SU-DHL-6 (cell line): Measurements from ENCODE around the gene NUP37.

ENCODE experiments used
- H2AFZ ChIP-seq: fragments of 200-600 bp; sonication (generic); 2 replicates; pipeline ENCODE4 v1.6.1; 2014; ENCODE audit warnings: low read depth, mild to moderate bottlenecking, moderate library complexity, mixed read lengths, antibody characterized with exemption, low read length; ENCODE audit not compliant: severe bottlenecking
- H3F3A ChIP-seq: fragments of 200-600 bp; shearing (Covaris generic); 2 replicates; pipeline ENCODE4 v1.6.0; 2016; ENCODE audit warnings: antibody characterized with exemption, mild to moderate bottlenecking; ENCODE audit not compliant: insufficient read depth
- H3K27ac ChIP-seq: fragments of 200-600 bp; sonication (generic); 2 replicates; pipeline ENCODE4 v1.5.1; 2016; ENCODE audit warnings: low read depth, mild to moderate bottlenecking, low read length, moderate library complexity, mixed read lengths
- H3K27me3 ChIP-seq: fragments of 200-600 bp; sonication (generic), shearing (Covaris generic); 2 replicates; pipeline ENCODE4 v1.6.0; 2014; ENCODE audit warnings: mild to moderate bottlenecking, low read length
- H3K36me3 ChIP-seq: fragments of 200-600 bp; sonication (generic); 2 replicates; pipeline ENCODE4 v1.6.1; 2014; ENCODE audit warnings: mild to moderate bottlenecking, low read length, mixed read lengths
- H3K4me2 ChIP-seq: fragments of 300-600, 200-600 bp; shearing (Covaris generic), sonication (generic); 2 replicates; pipeline ENCODE4 v1.6.0; 2014; ENCODE audit warnings: low read length, low read depth, mild to moderate bottlenecking; ENCODE audit not compliant: poor library complexity, severe bottlenecking
- H3K4me3 ChIP-seq: fragments of 200-600 bp; sonication (generic); 2 replicates; pipeline ENCODE4 v1.5.1; 2014; ENCODE audit warnings: antibody characterized with exemption, low read length, mild to moderate bottlenecking, mixed read lengths; ENCODE audit not compliant: insufficient read depth, poor library complexity, severe bottlenecking
- H3K79me2 ChIP-seq: fragments of 200-600 bp; sonication (generic); 2 replicates; pipeline ENCODE4 v1.6.1; 2014; ENCODE audit warnings: mild to moderate bottlenecking, low read length, moderate library complexity; ENCODE audit not compliant: insufficient read depth
- H3K9ac ChIP-seq: fragments of 200-600 bp; sonication (generic); 2 replicates; pipeline ENCODE4 v1.7.0; 2014; ENCODE audit warnings: mild to moderate bottlenecking, low read length
- H3K9me2 ChIP-seq: fragments of 200-600 bp; sonication (generic); replicated peaks from 2 replicates; pipeline ENCODE4 v1.6.1; 2014; ENCODE audit warnings: low read length; ENCODE audit not compliant: insufficient read depth
- H3K9me3 ChIP-seq: fragments of 200-600 bp; sonication (generic); 2 replicates; pipeline ENCODE4 v1.6.1; 2014; ENCODE audit warnings: low read length, mixed read lengths; ENCODE audit not compliant: insufficient read depth
- H4K20me1 ChIP-seq: fragments of 200-600 bp; sonication (generic); 2 replicates; pipeline ENCODE4 v1.6.1; 2014; ENCODE audit warnings: low read depth, mild to moderate bottlenecking, antibody characterized with exemption, low read length, moderate library complexity, mixed read lengths
- CTCF ChIP-seq: fragments of 200-600 bp; sonication (generic); IDR thresholded peaks from one replicate; pipeline ENCODE4 v1.5.1; 2017; ENCODE audit warnings: antibody characterized with exemption, mild to moderate bottlenecking, low read length, moderate library complexity; ENCODE audit not compliant: insufficient read depth, poor library complexity, severe bottlenecking
- EZH2phosphoT487 ChIP-seq: fragments of 200-600 bp; sonication (generic), shearing (Covaris generic); conservative IDR thresholded peaks from 2 replicates; pipeline ENCODE4 v1.6.1; 2018; ENCODE audit warnings: mild to moderate bottlenecking, antibody characterized with exemption, low read length, moderate library complexity, mixed read lengths

NUP37 gene

GRCh38 chr12:102023343-102023930, 96.5 kb downstream of the NUP37 start:
- Histone ChIP-seq H3F3A (no peaks in the 10 kb centered on the region), H3K9ac (no peak overlapping the region), H3K27me3 (no peaks in the 10 kb centered on the region), H3K9me2 (no peaks in the 10 kb centered on the region), H2AFZ (no peak overlapping the region), H3K9me3 (no peaks in the 10 kb centered on the region), H3K27ac (no peak overlapping the region), H3K4me3 (no peak overlapping the region), H3K36me3 (peaks cover 9% of the 10 kb centered on the region; the same call in 1 of the 2 replicates), H4K20me1 (no peaks in the 10 kb centered on the region), H3K79me2 (no peaks in the 10 kb centered on the region), H3K4me2 (no peak overlapping the region)
- TF ChIP-seq EZH2phosphoT487 (no peak), CTCF (no peak)
